HG03159 (cell line): ENCODE measurements around the gene KCNG4.
"Not testable (repeated sequence)": the region's sequence is repeated elsewhere in the genome, so short reads cannot be mapped to it uniquely, and the experiment has no call there.

Experiments used
- ATAC-seq: cut with Tn5 transposase; IDR thresholded peaks from one replicate; pipeline ENCODE4 v1.9.1; 2021; ENCODE audit warnings: mild to moderate bottlenecking, moderate library complexity; ENCODE audit not compliant: unreplicated experiment

KCNG4 gene

DNA sequence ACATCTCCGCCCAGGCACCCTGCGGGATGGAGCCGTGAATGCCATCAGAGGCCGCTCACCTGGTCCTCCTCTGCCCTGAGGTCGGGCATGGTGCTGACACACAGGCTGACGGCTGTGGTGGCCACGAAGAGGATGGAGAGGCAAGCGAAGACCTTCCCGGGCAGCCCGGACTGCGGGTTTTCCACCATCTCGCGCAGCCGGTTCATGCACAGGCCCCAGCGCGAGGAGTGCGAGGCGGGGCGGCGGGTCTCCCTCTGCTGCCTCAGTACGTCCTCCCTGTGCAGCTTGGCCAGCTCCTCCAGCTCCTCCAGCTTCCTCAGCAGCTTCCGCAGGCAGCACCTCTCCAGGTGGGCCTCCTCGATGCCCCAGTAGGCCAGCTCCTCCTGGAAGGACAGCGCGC, 3.1 kb downstream of the KCNG4 start:
- no peak for ATAC-seq

DNA sequence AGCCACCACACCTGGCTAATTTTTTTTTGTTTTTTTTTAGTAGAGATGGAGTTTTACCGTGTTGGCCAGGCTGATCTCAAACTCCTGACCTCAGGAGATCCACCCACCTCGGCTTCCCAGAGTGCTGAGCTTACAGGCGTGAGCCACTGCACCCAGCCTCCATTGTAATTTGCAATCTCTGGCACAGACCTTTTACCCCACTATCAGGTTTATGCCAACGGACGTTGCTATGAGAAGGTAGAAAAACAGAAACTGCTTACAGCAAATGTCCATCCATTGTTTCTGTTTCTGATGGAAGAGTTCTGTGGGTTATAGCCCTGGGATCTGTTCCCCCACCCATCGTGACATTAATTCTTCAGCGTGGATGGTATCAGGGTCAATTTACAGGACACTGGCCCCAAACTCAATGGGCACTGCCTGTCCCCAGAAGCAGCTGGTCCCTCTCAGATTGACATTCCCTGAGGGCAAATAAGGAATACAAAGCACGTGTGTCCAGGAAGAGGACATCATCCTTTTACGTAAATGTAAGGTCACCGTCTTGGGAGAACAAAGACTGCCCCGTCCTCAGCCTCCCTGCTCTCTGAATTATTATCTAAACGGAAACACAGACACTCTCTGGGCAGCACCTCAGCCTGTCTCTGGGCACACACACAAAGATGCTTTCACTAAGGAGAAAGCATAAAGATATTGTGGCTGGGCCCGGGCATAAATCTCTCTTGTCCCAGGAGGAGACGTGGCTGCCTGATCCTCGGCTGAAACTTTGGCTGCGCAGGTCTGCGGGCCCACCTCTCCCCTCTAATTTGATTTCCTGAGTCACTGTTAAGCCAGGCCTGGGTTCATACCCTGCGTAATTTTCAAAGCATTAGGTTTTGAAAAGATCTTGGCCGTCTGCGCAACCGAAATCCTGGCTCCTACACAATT, 5.2 kb downstream of the KCNG4 start:
- no peak for ATAC-seq

DNA sequence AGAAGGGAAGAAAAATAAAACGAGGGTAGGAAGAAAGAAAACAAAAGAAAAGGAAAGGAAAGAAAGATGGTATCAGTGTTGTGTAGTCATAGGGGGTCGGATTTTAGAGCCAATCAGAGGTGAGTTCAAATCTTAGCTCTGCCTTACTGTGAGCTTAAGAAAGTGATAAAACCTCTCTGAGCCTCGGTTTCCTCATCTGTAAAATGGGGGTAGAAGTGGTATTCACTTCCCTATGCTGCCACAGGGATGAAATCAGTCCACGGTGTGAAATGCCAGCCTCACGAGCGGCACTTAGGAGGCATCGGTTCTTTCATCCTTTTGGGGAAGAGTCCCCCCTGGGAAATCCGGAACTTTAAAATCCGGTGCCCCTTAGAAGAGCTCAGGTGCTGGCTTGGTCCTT, 6.1 kb downstream of the KCNG4 start:
- ATAC-seq = no peak

DNA sequence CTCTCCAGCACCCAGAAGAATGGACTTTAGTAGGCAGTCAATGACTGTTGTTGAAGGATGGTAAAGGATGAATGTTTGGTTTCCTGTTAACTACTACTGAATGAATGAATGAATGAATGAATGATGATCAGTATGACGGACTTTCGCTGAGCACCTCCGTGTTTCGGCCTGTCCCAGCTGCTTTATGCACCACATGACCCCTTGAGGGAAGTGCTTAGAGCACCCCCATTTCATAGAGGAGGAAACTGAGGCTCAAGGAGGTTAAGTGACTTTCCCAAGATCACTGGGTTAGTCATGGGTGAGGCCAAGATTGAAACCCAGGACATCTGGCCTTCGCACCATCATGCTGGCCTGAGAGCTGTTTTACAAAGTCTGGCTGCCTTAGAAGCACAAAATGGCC, 6.8 kb downstream of the KCNG4 start:
- no peak for ATAC-seq

DNA sequence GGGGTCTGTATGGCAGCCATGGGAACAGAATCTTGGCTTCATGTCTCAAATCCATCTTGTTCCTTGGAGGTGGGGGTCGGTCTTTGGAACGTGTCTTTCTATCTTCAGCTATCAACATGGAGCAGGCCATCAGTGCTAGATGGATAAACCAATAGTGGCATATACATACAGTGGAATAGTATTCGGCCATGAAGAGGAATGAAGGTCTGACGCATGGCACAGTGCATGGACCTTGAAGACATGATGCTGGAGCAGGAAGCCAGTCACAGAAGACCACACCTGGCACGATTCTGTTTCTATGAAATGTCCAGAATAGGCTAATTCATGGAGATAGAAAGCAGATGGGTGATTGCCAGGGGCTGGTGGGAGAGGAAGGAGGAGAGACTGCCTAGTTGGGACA, 7.8 kb downstream of the KCNG4 start:
- no peak for ATAC-seq

DNA sequence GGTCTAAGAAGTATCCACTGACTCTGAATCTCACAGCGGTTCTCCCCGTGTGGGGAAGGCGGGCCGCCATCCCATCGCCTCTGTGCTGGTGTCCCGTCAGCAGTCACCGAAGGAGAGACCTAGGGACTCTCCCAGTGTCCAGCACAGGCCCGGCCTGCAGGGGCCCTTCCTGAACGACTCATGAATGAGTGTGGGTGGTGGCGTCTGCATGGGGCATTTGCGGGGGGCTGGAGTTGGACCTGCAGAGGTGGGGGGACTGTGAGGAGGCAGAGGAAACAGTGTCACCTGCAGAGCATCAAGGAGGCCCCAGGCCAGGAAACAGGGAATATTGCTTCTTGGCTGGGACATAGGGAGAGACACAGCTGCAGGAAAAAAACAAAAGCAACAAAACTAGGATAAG, 10.3 kb downstream of the KCNG4 start:
- ATAC-seq = no peak

DNA sequence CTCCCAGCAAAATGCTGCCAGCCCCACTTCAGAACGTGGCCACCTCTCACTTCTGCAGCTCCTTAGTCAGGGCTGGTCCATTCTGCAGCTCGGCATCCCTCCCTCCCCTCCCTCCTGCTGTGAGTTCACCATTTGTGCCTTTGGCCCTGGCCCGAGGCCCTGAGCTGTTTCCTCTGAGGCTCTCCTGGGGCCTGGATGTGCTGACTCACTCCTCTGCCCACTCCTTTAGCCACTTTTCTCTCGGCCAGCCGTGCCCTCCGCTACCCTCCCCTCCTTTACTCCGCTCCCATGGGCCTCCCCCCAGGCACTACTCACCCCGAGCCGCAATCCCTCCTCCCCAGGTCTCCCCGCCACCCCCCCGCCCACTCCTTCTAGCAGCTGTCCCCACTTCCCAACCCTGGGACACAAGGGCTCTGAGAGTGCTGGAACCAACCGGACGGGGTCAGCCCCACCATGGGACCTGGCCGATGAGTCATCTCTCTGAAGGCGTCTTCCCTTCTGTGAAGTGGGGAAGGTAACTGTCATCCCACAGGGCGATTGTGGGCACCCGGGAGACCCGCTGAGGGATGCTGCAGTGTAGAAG, 11.5 kb downstream of the KCNG4 start:
- no peak for ATAC-seq

DNA sequence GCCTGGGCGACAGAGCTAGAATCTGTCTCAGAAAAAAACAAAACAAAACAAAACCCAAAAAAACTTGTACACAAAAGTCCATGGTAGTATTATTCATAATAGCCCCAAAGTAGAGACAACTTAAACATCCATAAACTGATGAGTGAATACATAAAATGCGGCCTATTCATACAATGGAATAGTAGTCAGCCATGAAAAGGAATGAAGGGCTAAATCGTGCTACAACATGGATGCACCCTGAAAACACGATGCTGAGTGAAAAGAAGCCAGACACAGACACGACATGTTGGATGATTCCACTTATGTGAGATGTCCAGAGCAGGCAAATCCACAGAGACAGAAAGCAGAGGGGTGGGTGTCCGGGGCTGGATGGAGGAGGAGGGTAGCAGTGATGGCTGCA, 12.3 kb downstream of the KCNG4 start:
- ATAC-seq = no peak

DNA sequence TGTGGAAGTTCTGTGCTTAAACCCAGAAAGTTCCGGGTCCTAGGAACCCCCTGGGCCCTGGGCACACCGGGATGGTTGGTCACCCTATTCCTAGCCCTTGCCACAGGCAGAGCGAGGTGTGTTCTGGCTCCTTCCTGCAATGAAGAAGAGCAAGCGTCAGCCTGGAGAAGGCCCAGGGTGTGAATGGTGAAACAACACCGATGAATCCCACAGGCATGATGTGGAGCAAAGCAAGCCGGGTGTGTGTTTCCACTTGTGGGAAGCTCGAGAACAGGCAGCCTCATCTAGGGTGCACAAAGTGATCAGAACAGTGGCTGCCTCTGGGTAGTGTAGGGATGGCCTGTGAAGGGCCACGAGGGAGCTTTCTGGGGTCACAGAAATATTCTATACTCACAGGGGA, 13.8 kb downstream of the KCNG4 start:
- ATAC-seq = no peak

DNA sequence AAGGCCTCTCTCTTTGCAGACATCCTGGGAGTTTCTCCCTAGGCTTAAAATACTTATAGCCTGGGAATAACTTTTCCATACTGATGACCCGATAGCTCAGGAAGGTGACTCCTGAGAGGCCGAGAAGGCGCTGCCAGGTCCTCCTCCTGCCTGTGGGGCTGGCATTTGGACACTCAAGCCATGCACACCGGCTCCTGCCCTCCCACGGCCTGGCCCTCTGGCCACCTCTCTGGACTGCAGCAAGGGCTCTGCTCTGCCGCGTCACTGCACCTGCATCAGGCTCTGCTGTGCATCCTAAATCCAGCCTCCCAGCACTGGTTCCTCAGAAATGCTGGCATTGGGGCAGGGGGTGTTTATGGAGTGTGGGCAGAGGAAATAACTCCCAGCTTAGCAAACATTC, 14.2 kb downstream of the KCNG4 start:
- no peak for ATAC-seq

DNA sequence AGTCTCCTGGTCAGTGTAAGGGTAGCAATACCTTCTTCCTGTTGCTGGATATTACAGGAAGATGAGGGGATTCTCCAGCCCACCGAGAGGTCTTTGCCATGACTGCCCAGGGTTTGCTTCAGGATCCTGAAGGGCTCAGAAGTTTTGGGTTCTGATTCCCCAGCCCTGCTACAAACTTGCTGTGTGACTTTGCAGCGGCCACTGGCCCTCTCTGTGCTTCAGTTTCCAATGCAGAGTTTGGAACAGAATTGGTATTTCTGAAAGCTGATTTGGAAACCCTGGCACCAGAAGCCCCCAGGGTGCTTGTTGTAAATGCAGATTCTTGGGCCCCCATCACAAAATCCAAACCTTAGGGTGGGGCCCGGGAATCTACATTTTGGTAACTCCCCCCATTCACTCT, 14.7 kb downstream of the KCNG4 start:
- no peak for ATAC-seq

DNA sequence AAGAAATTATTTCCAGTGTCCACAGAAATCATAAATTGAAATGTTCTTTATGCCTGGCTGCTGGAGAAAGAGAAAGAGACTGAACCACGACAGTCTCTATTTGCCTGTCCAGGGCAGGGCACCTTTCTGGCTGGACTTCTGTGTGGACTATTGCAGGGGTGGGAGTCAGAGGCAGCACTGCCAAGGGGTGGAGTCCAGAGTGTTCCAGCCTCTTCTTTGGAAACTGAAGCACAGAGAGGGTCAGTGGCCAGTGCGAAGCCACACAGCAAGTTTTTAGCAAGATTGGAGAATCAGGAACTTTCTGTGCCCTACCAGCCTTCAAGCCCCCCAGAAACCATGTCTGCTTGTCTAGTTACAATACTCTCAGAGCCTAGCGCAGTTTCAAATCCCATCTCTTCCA, 15.3 kb downstream of the KCNG4 start:
- ATAC-seq = no peak

DNA sequence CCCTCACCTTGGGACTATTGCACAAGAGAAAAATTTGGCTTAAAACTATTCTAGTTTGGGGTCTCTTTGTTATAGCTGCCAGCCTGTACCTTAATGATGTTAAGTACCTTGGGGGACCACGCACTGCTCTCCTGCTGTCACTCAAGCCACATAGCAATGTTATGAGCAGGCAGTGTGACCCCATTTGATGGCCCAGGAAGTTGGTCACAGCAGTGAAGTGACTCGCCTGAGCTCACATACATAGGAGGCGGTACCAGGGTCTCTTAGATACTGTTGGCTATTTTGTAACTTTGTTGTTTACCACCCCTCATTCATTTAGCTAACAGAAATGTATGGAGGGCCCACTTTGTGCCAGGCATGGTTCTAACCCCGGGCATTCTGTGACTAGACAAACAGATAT, 16.4 kb downstream of the KCNG4 start:
- ATAC-seq = no peak

DNA sequence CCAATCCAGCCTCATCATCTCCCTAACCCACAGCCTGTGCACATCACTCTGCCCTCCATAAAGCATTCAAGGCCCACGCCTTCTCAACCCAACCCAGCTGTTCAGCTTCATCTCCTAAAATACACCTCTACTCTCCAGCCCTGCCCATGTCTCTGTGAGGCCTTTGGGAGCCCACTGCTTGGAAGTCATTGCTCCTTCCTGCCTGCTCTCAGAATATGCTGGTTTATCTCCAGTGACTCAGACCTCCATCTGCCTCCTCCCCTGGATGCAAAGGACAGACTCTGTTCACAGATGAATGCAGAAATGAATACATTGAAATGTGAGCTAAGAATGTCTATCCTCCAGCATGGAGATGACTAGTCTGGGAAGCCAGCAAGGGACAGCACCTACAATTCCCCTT, 19.0 kb downstream of the KCNG4 start:
- no peak for ATAC-seq

DNA sequence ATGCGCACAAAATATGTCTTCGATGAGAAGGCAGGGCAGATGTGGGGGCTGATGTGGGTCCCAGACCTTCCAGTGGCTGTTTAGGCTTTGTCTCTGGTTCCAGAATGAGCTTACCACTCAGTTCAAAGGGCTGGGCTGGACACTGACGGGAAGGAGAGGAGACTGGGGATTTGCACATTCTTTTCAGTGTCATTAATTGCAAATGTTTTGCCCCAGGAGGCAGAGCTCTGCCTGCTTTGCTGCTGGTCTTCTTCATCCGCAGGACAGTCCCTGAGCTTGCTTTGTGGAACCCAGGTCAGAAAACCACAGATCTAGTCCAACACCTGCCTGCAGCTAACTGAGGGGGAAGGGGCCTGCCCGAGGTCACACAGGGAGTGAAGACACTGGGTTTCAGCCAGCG, 20.9 kb downstream of the KCNG4 start:
- ATAC-seq = no peak

DNA sequence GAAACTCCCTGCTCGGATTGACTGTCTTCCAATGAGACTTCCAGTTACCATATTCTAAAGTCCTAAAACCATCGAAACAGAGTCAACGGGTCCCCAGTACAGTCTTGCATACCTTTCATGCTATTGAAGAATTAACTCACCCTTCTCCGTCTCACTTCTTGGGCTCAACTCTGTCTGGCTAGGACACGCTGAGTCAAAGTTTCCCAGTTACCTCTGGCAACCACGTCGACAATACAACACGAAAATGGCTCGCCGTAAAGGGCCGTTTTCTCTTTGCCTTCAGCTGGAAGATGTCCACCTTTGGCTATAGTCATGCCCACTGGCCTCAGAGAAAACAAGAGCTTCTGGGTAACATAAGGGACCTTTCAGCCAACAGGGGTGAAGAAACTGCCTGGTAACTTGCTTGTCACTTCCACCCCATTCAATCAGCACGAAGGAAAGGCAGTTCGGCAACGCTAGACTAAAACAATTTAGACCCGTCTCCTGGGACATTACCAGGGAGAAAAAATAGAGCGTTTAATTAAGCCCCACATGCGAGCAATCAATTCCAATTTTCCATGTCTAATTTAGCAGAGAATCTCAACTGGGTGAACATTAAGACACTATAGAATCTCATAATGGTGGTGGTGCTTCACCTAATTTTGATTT, 21.5 kb downstream of the KCNG4 start:
- ATAC-seq = no peak

DNA sequence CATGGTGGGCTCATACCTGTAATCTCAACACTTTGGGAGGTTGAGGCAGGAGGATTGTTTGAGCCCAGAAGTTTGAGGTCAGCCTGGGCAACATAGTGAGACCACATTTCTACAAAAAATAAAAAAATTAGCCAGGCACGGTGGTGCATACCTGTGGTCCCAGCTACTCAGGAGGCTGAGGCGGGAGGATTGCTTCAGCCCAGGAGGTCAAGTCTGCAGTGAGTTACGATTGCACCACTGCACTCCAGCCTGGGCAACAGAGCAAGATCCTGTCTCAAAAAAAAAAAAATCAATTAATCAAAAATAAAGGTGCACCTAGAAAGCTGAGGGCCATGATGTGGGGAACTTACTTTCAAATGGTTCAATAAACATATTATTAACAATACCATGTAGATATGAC, 23.7 kb downstream of the KCNG4 start:
- ATAC-seq = not testable (repeated sequence)

DNA sequence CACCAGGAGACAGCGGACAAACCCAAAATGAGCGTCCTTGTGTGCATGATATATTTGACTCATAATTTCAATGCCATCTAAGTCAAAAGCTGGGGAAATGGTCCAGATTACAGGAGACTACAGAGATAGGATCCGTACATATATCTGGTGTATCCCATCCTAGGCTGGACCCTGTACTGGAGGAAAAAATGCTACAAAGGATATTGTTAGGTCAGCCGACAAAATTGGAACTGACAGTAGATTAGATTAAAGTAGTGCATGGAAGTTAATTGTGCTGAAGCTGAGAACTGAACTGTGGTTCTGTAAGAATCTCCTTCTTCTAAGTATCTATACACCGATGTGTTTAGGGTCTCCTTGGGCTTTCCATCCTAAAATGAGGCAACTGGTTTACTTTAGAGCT, 24.3 kb downstream of the KCNG4 start:
- ATAC-seq = no peak

DNA sequence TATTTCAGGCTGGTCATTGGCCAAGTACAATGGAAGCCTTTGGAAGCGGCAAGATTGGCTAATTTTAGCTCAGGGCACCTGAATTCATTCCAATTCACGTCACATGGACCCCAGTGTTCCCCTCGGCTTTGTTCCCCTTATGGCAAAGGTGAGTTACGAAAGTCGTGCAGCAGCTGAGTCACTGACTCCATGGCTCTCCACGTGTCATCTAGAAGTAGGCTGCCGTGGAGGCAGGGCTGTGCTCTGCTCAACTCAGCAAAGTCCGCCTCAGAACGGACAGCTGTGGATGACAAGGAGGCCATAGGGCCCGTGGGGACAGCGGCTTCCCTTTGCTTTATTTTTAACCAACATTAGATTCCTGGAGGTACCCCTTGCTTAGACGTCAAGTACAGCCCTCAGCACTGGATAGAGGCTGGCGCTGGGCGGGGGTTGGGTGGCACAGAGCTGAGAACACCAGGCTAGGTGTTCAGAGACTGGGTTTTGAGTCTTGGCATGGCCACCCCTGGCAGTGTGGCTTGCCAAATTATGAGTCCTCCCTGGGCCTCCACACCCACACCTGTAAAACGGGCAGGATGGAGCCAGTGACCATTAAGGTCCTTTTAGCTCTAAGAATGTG, 25.3 kb downstream of the KCNG4 start:
- ATAC-seq = no peak

DNA sequence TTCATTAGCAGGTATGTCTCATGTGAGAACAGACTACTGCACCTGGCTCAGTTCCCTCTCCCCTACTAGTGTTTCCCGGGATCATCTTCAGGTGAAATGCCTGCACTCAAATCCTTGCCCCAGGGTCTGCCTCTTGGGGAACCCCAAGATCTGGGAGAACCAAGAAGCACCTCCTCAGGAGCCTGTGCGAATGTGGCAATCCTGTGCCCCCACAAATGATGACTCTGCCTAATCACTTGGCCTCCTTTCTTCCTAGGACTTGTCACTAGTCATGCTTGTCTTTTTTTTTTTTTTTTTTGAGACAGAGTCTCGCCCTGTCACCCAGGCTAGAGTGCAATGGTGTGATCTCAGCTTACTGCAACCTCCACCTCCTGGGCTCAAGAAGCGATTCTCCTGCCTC, 27.2 kb downstream of the KCNG4 start:
- ATAC-seq = no peak

DNA sequence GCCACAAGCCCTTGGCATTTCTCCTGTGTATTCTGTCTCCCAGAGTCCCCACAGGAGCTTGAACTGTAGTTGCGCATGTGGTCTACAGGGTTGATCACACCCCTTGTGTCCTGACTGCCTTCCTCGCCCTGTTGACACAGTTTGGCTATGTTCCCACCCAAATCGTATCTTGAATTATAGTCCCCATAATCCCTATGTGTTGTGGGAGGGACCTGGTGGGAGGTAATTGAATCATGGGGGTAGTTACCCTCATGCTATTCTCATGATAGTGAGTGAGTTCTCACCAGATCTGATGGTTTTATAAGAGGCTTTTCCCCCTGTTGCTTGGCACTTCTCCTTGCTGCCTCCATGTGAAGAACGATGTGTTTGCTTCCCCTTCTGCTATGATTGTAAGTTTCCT, 27.7 kb downstream of the KCNG4 start:
- ATAC-seq = no peak

DNA sequence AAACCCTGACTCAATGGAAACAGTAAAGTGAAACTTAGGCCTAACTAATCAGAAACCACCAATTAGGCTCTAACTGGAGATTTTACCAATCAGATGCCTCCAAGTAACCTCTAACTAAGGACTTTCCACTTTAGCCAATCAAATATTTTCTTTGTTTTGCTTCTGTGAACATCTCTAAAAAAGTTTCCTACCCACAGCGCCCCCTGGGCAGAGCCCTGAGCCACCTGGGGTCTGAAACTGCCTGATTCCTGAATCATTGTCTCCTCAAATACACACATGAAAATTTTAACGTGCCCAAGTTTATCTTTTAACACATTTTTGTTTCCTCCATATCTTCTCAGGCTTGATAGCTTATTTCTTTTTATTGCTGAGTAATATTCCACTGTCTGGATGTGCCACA, 29.8 kb downstream of the KCNG4 start:
- no peak for ATAC-seq
